Uterus (tissue), 4 donors: ENCODE data around the gene SMO. TPM values are rescaled to one million over a fixed set of nuclear protein-coding genes. Genes with fewer than 3 reads are reported as not detected.
"Not testable (repeated sequence)": the region's sequence is repeated elsewhere in the genome, so short reads cannot be mapped to it uniquely, and the experiment has no call there.

ENCODE experiments used
- DNase-seq, 2 donors: peaks; one replicate each; pipeline ENCODE4 v3.0.0-alpha.2; 2019 to 2020
- H3K27ac ChIP-seq, 2 donors: fragments of 200-600 bp; sonication (generic); 1 replicate in 1 of 2; 2 replicates in 1 of 2; pipeline ENCODE4 v1.5.1; 2016 to 2018
- H3K27me3 ChIP-seq, 2 donors: fragments of 200-600 bp; sonication (generic); one replicate each; pipeline ENCODE4 v1.5.1; 2018 to 2019; ENCODE audit warnings: control low read depth in 1 of 2
- H3K36me3 ChIP-seq, 2 donors: fragments of 200-600 bp; sonication (generic); one replicate each; pipeline ENCODE4 v1.5.1; 2019; ENCODE audit warnings: control low read depth in 1 of 2
- H3K4me1 ChIP-seq, 2 donors: fragments of 200-600 bp; sonication (generic); one replicate each; pipeline ENCODE4 v1.5.1; 2018 to 2019; ENCODE audit warnings: control low read depth in 1 of 2
- H3K4me3 ChIP-seq, 2 donors: fragments of 200-600 bp; sonication (generic); 1 replicate in 1 of 2; 2 replicates in 1 of 2; pipeline ENCODE4 v1.5.1; 2018 to 2019; ENCODE audit warnings: mild to moderate bottlenecking in 1 of 2
- H3K9me3 ChIP-seq, 2 donors: fragments of 200-600 bp; sonication (generic); one replicate each; pipeline ENCODE4 v1.5.1; 2019; ENCODE audit warnings: control low read depth in 1 of 2
- POLR2A ChIP-seq, 2 donors: fragments of 450-650 bp; IDR thresholded peaks; one replicate each; pipeline ENCODE4 v1.6.1; 2016; ENCODE audit warnings: antibody characterized with exemption in 2 of 2, mild to moderate bottlenecking in 1 of 2, moderate library complexity in 1 of 2
- intact Hi-C: fragments of 100-400 bp; cut with DNase I; formaldehyde crosslinking; loops from one replicate; pipeline ENCODE4 v1.15.1; 2023; ENCODE audit warnings: low total_unique reads
- total RNA-seq, 4 donors: library from RNA; depleted of rRNA in 3 of 4; stranded (reverse); fragments of >200 nt in 3 of 4; gene quantifications; one replicate each; pipeline versions ENCODE4 v1.1.0 to v1.2.4, GENCODE V29; 2014 to 2023
- TF ChIP-seq, protein P1 (sequence below), 4 experiments: fragments of 200-600 bp in 2 of 4; fragments of 450-650 bp in 2 of 4; sonication (generic) in 2 of 4; IDR thresholded peaks; one replicate each; pipeline ENCODE4 v1.5.1; 2016 to 2019; ENCODE audit warnings: antibody characterized with exemption in 4 of 4, mild to moderate bottlenecking in 2 of 4, moderate library complexity in 1 of 4
- donor health status: DM: yes; HTN: yes; CAD: no.

The SMO gene
- total RNA-seq, 4 donors from 2014 or later: 7.4 to 94.6 (median 27.7) TPM

DNA sequence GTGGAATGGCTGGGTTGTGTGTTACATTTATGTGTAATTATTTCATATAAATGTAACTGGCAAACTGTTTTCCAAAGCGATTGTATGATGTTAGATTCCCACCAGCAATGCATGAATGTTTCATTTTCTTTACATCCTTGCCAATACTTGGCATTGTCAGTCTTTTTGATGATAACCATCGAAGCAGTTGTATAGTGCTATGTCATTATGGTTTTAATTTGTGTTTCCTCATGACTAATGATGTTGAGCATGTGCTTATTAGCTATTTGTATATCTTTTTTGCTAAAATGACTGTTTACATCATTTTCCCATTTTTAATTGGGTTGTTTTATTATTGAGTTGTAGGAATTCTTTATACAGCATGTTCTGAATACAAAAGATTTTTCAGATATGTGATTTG is 58.7 kb downstream of the SMO start:
- TF ChIP-seq, protein P1, sequence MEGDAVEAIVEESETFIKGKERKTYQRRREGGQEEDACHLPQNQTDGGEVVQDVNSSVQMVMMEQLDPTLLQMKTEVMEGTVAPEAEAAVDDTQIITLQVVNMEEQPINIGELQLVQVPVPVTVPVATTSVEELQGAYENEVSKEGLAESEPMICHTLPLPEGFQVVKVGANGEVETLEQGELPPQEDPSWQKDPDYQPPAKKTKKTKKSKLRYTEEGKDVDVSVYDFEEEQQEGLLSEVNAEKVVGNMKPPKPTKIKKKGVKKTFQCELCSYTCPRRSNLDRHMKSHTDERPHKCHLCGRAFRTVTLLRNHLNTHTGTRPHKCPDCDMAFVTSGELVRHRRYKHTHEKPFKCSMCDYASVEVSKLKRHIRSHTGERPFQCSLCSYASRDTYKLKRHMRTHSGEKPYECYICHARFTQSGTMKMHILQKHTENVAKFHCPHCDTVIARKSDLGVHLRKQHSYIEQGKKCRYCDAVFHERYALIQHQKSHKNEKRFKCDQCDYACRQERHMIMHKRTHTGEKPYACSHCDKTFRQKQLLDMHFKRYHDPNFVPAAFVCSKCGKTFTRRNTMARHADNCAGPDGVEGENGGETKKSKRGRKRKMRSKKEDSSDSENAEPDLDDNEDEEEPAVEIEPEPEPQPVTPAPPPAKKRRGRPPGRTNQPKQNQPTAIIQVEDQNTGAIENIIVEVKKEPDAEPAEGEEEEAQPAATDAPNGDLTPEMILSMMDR (IDR thresholded peaks at IDR 0.05): no peak
- no peak for TF ChIP-seq POLR2A (IDR thresholded peaks at IDR 0.05)
- Histone ChIP-seq H3K36me3 (no peaks in the 10 kb centered on the region), H3K4me3 (no peak overlapping the region), H3K27me3 (no peaks in the 10 kb centered on the region), H3K4me1 (no peaks in the 10 kb centered on the region), H3K9me3 (no peaks in the 10 kb centered on the region), H3K27ac (no peak overlapping the region)
- no peak for DNase-seq
- intact Hi-C loops: no loop called here

DNA sequence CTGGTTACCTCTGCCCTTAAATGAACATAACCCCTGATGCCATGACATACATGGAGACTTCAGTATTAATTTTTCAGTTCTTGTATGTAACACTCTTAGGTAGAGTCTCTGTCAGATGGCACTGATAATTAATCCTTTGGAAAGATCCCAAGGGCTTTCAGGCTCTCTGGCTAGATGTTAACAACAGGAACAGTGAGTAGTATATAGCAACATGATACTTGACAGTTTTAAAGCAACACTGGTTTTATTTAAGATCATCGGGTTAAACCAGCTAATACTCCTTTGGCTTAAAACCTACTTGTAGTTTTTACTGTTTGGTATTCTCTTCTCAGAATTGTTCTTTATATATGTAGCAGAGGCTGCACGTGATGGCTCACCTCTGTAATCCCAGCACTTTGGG is 63.7 kb downstream of the SMO start:
- no peak for DNase-seq
- TF ChIP-seq, protein P1 (IDR thresholded peaks at IDR 0.05): no peak
- no peak for TF ChIP-seq POLR2A (IDR thresholded peaks at IDR 0.05)
- no peak overlapping the region for H3K27ac ChIP-seq
- no peaks in the 10 kb centered on the region for H3K27me3 ChIP-seq
- H3K9me3 ChIP-seq: no peaks in the 10 kb centered on the region
- H3K36me3 ChIP-seq: no peaks in the 10 kb centered on the region
- intact Hi-C loops: no loop called here
- no peak overlapping the region for H3K4me3 ChIP-seq
- H3K4me1 ChIP-seq: no peaks in the 10 kb centered on the region

DNA sequence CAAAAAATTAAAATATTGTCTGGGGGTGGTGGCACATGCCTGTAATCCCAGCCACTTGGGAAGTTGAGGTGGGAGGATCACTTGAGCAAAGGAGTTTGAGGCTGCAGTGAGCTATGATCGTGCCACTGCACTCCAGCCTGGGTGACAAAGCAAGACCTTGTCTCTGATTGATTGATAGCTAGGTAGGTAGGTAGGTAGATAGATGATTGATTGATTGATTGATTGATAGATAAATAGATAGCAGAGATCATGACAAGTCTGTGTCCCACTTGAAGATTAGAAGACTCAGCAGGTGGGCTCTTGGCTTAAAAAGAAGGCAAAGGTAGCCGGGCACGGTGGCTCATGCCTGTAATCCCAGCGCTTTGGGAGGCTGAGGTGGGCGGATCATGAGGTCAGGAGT is 64.2 kb downstream of the SMO start:
- H3K27ac ChIP-seq, H3K9me3 ChIP-seq, H3K36me3 ChIP-seq, intact Hi-C loops, DNase-seq, H3K4me3 ChIP-seq, H3K27me3 ChIP-seq, H3K4me1 ChIP-seq: not testable (repeated sequence)

DNA sequence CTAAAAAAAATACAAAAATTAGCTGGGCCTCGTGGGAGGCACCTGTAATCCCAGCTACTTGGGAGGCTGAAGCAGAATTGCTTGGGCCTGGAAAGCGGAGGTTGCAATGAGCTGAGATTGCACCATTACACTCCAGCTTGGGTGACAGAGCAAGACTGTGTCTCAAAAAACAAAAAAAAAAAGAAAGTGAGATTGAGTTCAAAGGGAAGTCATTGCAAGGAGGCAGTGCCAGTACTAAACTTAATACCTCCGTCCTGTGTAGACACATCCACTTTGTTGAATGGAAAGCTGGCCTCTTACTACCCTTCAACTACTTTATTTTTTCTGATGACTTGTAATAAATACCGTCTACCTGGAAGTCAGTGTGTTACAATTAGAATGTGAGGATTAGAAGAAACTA is 67.4 kb downstream of the SMO start:
- Histone ChIP-seq H3K4me1 (no peaks in the 10 kb centered on the region), H3K36me3 (no peaks in the 10 kb centered on the region), H3K27me3 (no peaks in the 10 kb centered on the region), H3K9me3 (no peaks in the 10 kb centered on the region), H3K27ac (no peak overlapping the region), H3K4me3 (no peak overlapping the region)
- intact Hi-C loops: no loop called here
- DNase-seq: no peak
- no peak for TF ChIP-seq POLR2A (IDR thresholded peaks at IDR 0.05)
- TF ChIP-seq, protein P1 (IDR thresholded peaks at IDR 0.05): no peak

DNA sequence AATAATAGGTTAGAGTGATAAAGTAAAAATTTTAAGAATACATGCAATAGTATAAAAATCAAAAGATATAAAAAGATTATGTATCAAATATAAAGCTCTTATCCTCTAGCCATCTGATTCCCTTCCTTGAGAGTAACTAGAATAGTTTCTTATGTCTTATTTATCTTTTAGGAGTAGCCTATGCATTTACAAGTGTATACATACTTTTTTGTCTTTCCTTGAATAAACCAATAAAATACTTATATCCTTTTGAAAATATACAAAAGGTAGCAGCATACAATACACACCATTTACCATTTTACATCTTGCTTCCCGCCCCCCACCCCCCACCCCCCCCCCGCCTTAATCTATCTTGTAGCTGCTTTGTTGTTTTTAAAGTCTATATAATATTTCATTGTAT is 67.8 kb downstream of the SMO start:
- Histone ChIP-seq H3K27me3 (no peaks in the 10 kb centered on the region), H3K36me3 (no peaks in the 10 kb centered on the region), H3K9me3 (no peaks in the 10 kb centered on the region), H3K4me3 (no peak overlapping the region), H3K27ac (no peak overlapping the region), H3K4me1 (no peaks in the 10 kb centered on the region)
- no peak for DNase-seq
- intact Hi-C loops: no loop called here
- no peak for TF ChIP-seq POLR2A (IDR thresholded peaks at IDR 0.05)
- TF ChIP-seq, protein P1 (IDR thresholded peaks at IDR 0.05): no peak

DNA sequence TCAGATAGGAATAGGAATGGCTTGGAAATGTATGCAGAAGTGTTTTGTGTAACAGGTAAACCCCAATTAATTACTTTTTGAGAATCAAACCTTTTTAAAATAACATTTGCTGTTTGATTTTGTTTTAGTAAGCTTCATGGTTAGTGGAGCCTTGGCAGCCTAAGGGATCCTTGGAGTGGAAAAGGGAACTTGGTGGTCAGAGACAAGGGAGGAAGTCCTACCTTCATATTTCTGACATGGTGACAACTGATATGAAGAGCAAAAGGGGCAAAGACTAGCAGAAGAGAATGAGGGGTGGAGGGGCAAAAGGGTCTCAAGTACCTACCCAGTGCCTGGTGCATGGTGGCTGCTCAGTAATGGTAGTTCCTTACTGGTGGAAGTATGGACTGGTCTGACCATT is 68.7 kb downstream of the SMO start:
- H3K27me3 ChIP-seq: no peaks in the 10 kb centered on the region
- TF ChIP-seq POLR2A (IDR thresholded peaks at IDR 0.05): no peak
- TF ChIP-seq, protein P1 (IDR thresholded peaks at IDR 0.05): no peak
- no peak for DNase-seq
- no peak overlapping the region for H3K27ac ChIP-seq
- no peaks in the 10 kb centered on the region for H3K4me1 ChIP-seq
- intact Hi-C loops: no loop called here
- H3K9me3 ChIP-seq: no peaks in the 10 kb centered on the region
- no peak overlapping the region for H3K4me3 ChIP-seq
- no peaks in the 10 kb centered on the region for H3K36me3 ChIP-seq
